HepG2 (cell line): Measurements from ENCODE around the gene FAM209A. TPM values are rescaled to one million over a fixed set of nuclear protein-coding genes. Genes with fewer than 3 reads are reported as not detected.

Source experiments
- ATAC-seq: fragments of 200-7000 bp; cut with Tn5 transposase; 3 replicates; pipeline ENCODE4 v1.9.1; 2020; ENCODE audit warnings: mild to moderate bottlenecking, moderate library complexity
- BruUV-seq: library from RNA; stranded (reverse); fragments of 400-500 nt; replicated peaks from 2 replicates; lab custom pipeline; 2021; lab: Mats Ljungman, UMichigan
- CTCF ChIA-PET: fragments of 300-600 bp; formaldehyde crosslinking; extraction: SDS; loops from one replicate; lab custom pipeline; 2021; ENCODE audit warnings: low total read pairs, inconsistent platforms, low intra/inter-chr PET ratio; lab: Yijun Ruan, JAX
- POLR2A ChIA-PET: fragments of 350-600 bp; sonication (Branson Sonifier 250); formaldehyde crosslinking; loops from one replicate; lab custom pipeline; 2020; ENCODE audit warnings: antibody characterized with exemption, inconsistent platforms; lab: Yijun Ruan, JAX
- DNase-seq: peaks from one replicate; pipeline ENCODE4 v3.0.0-alpha.2; 2015; ENCODE audit warnings: low spot score
- FAIRE-seq: peaks from 3 replicates; lab custom pipeline; 2011; peaks lifted over from hg19 to GRCh38; lab: Jason Lieb, UNC
- H2AFZ ChIP-seq: one replicate; pipeline ENCODE4 v1.6.1; 2011; ENCODE audit warnings: low read length, inconsistent platforms
- H3K27ac ChIP-seq: fragments of 300-600 bp; 3 replicates; pipeline ENCODE4 v1.8.0; 2011; ENCODE audit warnings: mixed run types, mild to moderate bottlenecking, mixed read lengths, low read length, inconsistent platforms; ENCODE audit not compliant: insufficient read depth; ENCODE audit errors: extremely low read length
- H3K27me3 ChIP-seq, 2 experiments: fragments of 200-600 bp in 1 of 2; 2 replicates in 1 of 2; 3 replicates in 1 of 2; pipeline versions ENCODE4 v1.6.0 to v1.8.0; 2011; ENCODE audit warnings: low read length in 2 of 2, mild to moderate bottlenecking in 2 of 2, moderate library complexity in 2 of 2, inconsistent platforms in 1 of 2; ENCODE audit not compliant: insufficient read depth in 2 of 2, control insufficient read depth in 1 of 2
- H3K36me3 ChIP-seq, 2 experiments: fragments of 200-600 bp in 1 of 2; replicated peaks in 1 of 2; 2 replicates in 1 of 2; 3 replicates in 1 of 2; pipeline versions ENCODE4 v1.5.1 to v1.8.0; 2011; ENCODE audit warnings: low read length in 2 of 2, inconsistent platforms in 1 of 2; ENCODE audit not compliant: insufficient read depth in 2 of 2, control insufficient read depth in 1 of 2
- H3K4me1 ChIP-seq: 2 replicates; pipeline ENCODE4 v1.5.1; 2012; ENCODE audit warnings: low read length, inconsistent platforms; ENCODE audit not compliant: insufficient read depth
- H3K4me2 ChIP-seq: 2 replicates; pipeline ENCODE4 v1.6.0; 2011; ENCODE audit warnings: low read depth, low read length, inconsistent platforms
- H3K4me3 ChIP-seq, 3 experiments: fragments of 200-600 bp in 1 of 3; sonication (generic), shearing (Covaris generic) in 1 of 3; replicated peaks in 1 of 3; 2 replicates each; pipeline ENCODE4 v1.5.1; 2011 to 2016; ENCODE audit warnings: low read length in 3 of 3, inconsistent platforms in 2 of 3, low read depth in 2 of 3, mild to moderate bottlenecking in 2 of 3, control low read depth in 1 of 3, mixed read lengths in 1 of 3; ENCODE audit not compliant: insufficient read depth in 1 of 3
- H3K79me2 ChIP-seq: one replicate; pipeline ENCODE4 v1.6.1; 2011; ENCODE audit warnings: low read length, inconsistent platforms; ENCODE audit not compliant: insufficient read depth
- H3K9ac ChIP-seq: 2 replicates; pipeline ENCODE4 v1.6.0; 2011; ENCODE audit warnings: mild to moderate bottlenecking, low read depth, low read length, inconsistent platforms; ENCODE audit not compliant: insufficient read depth
- H3K9me3 ChIP-seq: 2 replicates; pipeline ENCODE4 v1.5.1; 2012; ENCODE audit warnings: mild to moderate bottlenecking, low read length
- H4K20me1 ChIP-seq: 2 replicates; pipeline ENCODE4 v1.6.0; 2011; ENCODE audit warnings: inconsistent platforms, mild to moderate bottlenecking, low read length, moderate library complexity; ENCODE audit not compliant: insufficient read depth
- BATF2 ChIP-seq: sonication (generic); formaldehyde crosslinking; IDR thresholded peaks from 2 replicates; pipeline ENCODE4 v1.8.0; 2022; ENCODE audit warnings: mild to moderate bottlenecking, missing genetic modification reagents, moderate library complexity
- BRF2 ChIP-seq: sonication (generic); formaldehyde crosslinking; IDR thresholded peaks from 2 replicates; pipeline ENCODE4 v1.8.1; 2022; ENCODE audit warnings: mild to moderate bottlenecking, missing genetic modification reagents
- HNRNPK ChIP-seq: fragments of 200-400 bp; formaldehyde crosslinking; IDR thresholded peaks from 2 replicates; pipeline ENCODE4 v1.6.1; 2018; ENCODE audit warnings: low read length, low read depth, moderate library complexity, mild to moderate bottlenecking; ENCODE audit not compliant: poor library complexity, severe bottlenecking
- LRRFIP1 ChIP-seq: sonication (generic); formaldehyde crosslinking; conservative IDR thresholded peaks from 2 replicates; pipeline ENCODE4 v1.4.0; 2020; ENCODE audit warnings: missing genetic modification reagents
- NKX3-1 ChIP-seq: sonication (generic); formaldehyde crosslinking; IDR thresholded peaks from 2 replicates; pipeline ENCODE4 v1.5.0; 2020; ENCODE audit warnings: missing genetic modification reagents
- RXRA ChIP-seq: sonication (generic); formaldehyde crosslinking; IDR thresholded peaks from 2 replicates; pipeline ENCODE4 v1.5.1; 2020; ENCODE audit warnings: missing genetic modification reagents
- SMAD9 ChIP-seq: sonication (generic); formaldehyde crosslinking; IDR thresholded peaks from 2 replicates; pipeline ENCODE4 v1.5.1; 2020; ENCODE audit warnings: mild to moderate bottlenecking, missing genetic modification reagents
- TBL1XR1 ChIP-seq: fragments of 150-350 bp; IDR thresholded peaks from 2 replicates; pipeline ENCODE4 v1.6.1; 2014; ENCODE audit warnings: borderline replicate concordance, low read length; ENCODE audit not compliant: partially characterized antibody
- TEAD3 ChIP-seq: optimal IDR thresholded peaks from 2 replicates; pipeline ENCODE3; 2016; ENCODE audit warnings: borderline replicate concordance
- TMF1 ChIP-seq: sonication (generic); formaldehyde crosslinking; IDR thresholded peaks from 2 replicates; pipeline ENCODE4 v1.8.1; 2022; ENCODE audit warnings: low read depth, missing genetic modification reagents
- ZBTB39 ChIP-seq: sonication (generic); formaldehyde crosslinking; IDR thresholded peaks from 2 replicates; pipeline ENCODE4 v1.5.0; 2020; ENCODE audit warnings: missing genetic modification reagents
- ZNF234 ChIP-seq: sonication (generic); formaldehyde crosslinking; conservative IDR thresholded peaks from 2 replicates; pipeline ENCODE4 v1.5.1; 2020; ENCODE audit warnings: mild to moderate bottlenecking, missing genetic modification reagents
- ZNF256 ChIP-seq: sonication (generic); formaldehyde crosslinking; conservative IDR thresholded peaks from 2 replicates; pipeline ENCODE4 v1.4.0; 2020; ENCODE audit warnings: missing genetic modification reagents
- ZNF446 ChIP-seq: sonication (generic); formaldehyde crosslinking; IDR thresholded peaks from 2 replicates; pipeline ENCODE4 v1.5.0; 2020; ENCODE audit warnings: mild to moderate bottlenecking, missing genetic modification reagents
- ZNF572 ChIP-seq: sonication (generic); formaldehyde crosslinking; IDR thresholded peaks from 2 replicates; pipeline ENCODE4 v1.5.1; 2020; ENCODE audit warnings: mild to moderate bottlenecking, missing genetic modification reagents
- WGBS: methylation state at CpG from one replicate; pipeline ENCODE4 v1.1.6; 2017; ENCODE audit warnings: low lambda C conversion rate; 5-methylcytosine and 5-hydroxymethylcytosine counted together
- in situ Hi-C: cut with HindIII; loops from 2 replicates; pipeline ENCODE4 v1.10.0; 2017; ENCODE audit warnings: low pct_unique_long_range_greater_than_20kb; ENCODE audit not compliant: extremely low pct_ligation_motif_present
- intact Hi-C: fragments of 100-400 bp; cut with micrococcal nuclease; formaldehyde crosslinking; loops from one replicate; pipeline ENCODE4 v1.10.0; 2022; ENCODE audit not compliant: unreplicated experiment
- polyA plus RNA-seq, 8 experiments: library from polyadenylated mRNA; depleted of rRNA in 3 of 8; stranded (reverse) in 7 of 8; unstranded in 1 of 8; fragments of >200 nt; fragmentation: Illumina TruSeq in 4 of 8; extraction: Trizol in 4 of 8; gene quantifications; 2 replicates each; pipeline versions ENCODE4 v1.2.1 to v1.2.3, GENCODE V29; 2011 to 2016; ENCODE audit warnings: low read depth in 4 of 8, missing spikeins in 1 of 8, mixed read lengths in 1 of 8; ENCODE audit not compliant: insufficient read depth in 1 of 8
- total RNA-seq, 5 experiments: library from RNA; depleted of rRNA; stranded (reverse); fragments of >200 nt; fragmentation: Illumina TruSeq; extraction: Trizol; gene quantifications; 2 replicates each; pipeline ENCODE4 v1.2.3, GENCODE V29; 2016; ENCODE audit warnings: low read depth in 1 of 5

The FAM209A gene
- total and polyA plus RNA-seq, 2 of the 13 experiments (the other 11 are each of a cell fraction or from before 2014, with no cell fraction given) = 0.15 to 0.36 TPM

- in situ Hi-C loops = no loop called here
- BruUV-seq = no TSS peak
- Histone ChIP-seq H3K4me1 (no peaks in the 10 kb centered on the region), H3K4me3 (no peak overlapping the region), H3K9ac (no peak overlapping the region), H4K20me1 (no peaks in the 10 kb centered on the region; the same call in 1 of the 2 replicates), H3K4me2 (no peak overlapping the region), H3K9me3 (no peaks in the 10 kb centered on the region)
- no peak for DNase-seq
- FAIRE-seq = no peak
- intact Hi-C loops = no loop called here
- TF ChIP-seq BRF2 (CRISPR knock-in tag) (no peak), LRRFIP1 (CRISPR knock-in tag) (no peak), TBL1XR1 (no peak), ZNF234 (CRISPR knock-in tag) (no peak), ZBTB39 (CRISPR knock-in tag) (no peak), RXRA (CRISPR knock-in tag) (no peak), SMAD9 (CRISPR knock-in tag) (no peak), TMF1 (no peak), TEAD3 (CRISPR knock-in tag) (no peak), ZNF256 (CRISPR knock-in tag) (no peak), ZNF572 (CRISPR knock-in tag) (no peak), BATF2 (no peak), ZNF446 (CRISPR knock-in tag) (no peak), HNRNPK (no peak), NKX3-1 (CRISPR knock-in tag) (no peak)
- TF ChIP-seq, all 625 proteins: peak for 0
- no peak overlapping the region for H2AFZ ChIP-seq
- H3K27ac ChIP-seq = no peak overlapping the region
- peaks cover 27 to 82% of the 10 kb centered on the region in 2 experiments for H3K36me3 ChIP-seq
- ATAC-seq = no peak
- no peaks in the 10 kb centered on the region for H3K79me2 ChIP-seq
- CTCF ChIA-PET = no interaction called here
- POLR2A ChIA-PET = no interaction called here
- 94% methylated on average over 7 of the region's 7 CpGs for WGBS
- H3K27me3 ChIP-seq = no peaks in the 10 kb centered on the region
These were observed 40.6 kb upstream of the FAM209A start for GRCh38 chr20:56483970-56484369.
